Measurements from ENCODE around the gene TUBB4A. TPM values are rescaled to one million over a fixed set of nuclear protein-coding genes. Genes with fewer than 3 reads are reported as not detected.
A peak's percentile ranks its signal among the peaks of the same experiment; 100 is the strongest.

Gene TUBB4A
- total and polyA plus RNA-seq, 9 of the 15 experiments (the other 6 are each of a cell fraction or from before 2014, with no cell fraction given), result 0.14 to 7.0 (median 0.75) TPM

DNA sequence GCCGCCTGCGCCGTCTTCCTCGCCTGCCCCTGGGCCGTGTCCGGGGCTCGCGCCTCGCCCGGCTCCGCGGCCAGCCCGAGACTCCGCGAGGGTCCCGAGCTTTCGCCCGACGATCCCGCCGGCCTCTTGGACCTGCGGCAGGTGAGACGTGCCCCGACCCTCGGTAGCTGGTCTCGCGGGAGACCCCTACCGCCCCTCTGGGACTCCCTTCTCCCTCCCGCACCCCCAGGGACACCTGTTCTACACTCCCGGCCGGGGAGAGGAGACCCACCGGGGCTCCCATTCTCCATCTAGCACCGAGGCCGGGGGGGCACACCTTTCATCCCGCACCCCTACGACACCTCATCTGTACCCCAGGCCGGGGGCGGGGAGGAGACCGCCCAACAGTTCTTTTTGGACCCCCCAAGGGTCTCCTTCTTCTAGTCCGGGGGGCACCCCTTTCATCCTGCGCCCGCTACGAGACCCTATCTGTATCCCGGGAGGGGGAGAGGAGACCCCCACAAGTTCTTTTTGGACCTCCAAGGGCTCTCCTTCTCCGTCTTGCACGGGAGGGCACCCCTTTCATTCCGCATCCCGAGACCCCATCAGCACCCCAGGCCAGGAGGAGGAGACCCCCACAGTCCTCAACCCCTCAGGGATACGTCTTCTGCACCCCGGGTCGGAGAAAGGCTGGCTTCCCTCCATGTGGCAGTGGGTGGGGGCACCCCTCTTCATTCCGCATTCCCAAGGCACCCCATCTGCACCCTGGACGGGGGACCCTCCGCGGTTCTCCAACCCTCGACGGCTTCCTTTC lies 29.2 kb upstream of the TUBB4A start (continued):
- TF ChIP-seq, protein P1, sequence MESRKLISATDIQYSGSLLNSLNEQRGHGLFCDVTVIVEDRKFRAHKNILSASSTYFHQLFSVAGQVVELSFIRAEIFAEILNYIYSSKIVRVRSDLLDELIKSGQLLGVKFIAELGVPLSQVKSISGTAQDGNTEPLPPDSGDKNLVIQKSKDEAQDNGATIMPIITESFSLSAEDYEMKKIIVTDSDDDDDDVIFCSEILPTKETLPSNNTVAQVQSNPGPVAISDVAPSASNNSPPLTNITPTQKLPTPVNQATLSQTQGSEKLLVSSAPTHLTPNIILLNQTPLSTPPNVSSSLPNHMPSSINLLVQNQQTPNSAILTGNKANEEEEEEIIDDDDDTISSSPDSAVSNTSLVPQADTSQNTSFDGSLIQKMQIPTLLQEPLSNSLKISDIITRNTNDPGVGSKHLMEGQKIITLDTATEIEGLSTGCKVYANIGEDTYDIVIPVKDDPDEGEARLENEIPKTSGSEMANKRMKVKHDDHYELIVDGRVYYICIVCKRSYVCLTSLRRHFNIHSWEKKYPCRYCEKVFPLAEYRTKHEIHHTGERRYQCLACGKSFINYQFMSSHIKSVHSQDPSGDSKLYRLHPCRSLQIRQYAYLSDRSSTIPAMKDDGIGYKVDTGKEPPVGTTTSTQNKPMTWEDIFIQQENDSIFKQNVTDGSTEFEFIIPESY (CRISPR knock-in tag; IDR thresholded peaks at IDR 0.05), result no peak
- TF ChIP-seq GABPB1 (CRISPR knock-in tag; IDR thresholded peaks at IDR 0.05) (no peak), PRPF4 (IDR thresholded peaks at IDR 0.05; ENCODE audit: insufficient read depth, low read depth, low read length, poor library complexity, severe bottlenecking) (peak; percentile 12), SMARCC2 (IDR thresholded peaks at IDR 0.05; ENCODE audit: low read depth) (no peak), ATF1 (CRISPR knock-in tag; IDR thresholded peaks at IDR 0.05) (no peak), ATF1 (tag; IDR thresholded peaks at IDR 0.05) (peak; percentile 56; the same call in 1 of the 2 replicates), NR2C2 (CRISPR knock-in tag; IDR thresholded peaks at IDR 0.05) (0 out of 2 replicates have a peak, but pooled peaks have one; percentile 65), NR2C2 (tag; IDR thresholded peaks at IDR 0.05) (no peak), HDAC6 (IDR thresholded peaks at IDR 0.05; ENCODE audit: low read depth, low read length) (no peak), GTF2E2 (tag; IDR thresholded peaks at IDR 0.05) (0 out of 2 replicates have a peak, but pooled peaks have one; percentile 12), EHMT2 (IDR thresholded peaks at IDR 0.05) (no peak), POLR2G (IDR thresholded peaks at IDR 0.05; ENCODE audit: low read depth, low read length) (peak; percentile 89)
- TF ChIP-seq, protein P2, sequence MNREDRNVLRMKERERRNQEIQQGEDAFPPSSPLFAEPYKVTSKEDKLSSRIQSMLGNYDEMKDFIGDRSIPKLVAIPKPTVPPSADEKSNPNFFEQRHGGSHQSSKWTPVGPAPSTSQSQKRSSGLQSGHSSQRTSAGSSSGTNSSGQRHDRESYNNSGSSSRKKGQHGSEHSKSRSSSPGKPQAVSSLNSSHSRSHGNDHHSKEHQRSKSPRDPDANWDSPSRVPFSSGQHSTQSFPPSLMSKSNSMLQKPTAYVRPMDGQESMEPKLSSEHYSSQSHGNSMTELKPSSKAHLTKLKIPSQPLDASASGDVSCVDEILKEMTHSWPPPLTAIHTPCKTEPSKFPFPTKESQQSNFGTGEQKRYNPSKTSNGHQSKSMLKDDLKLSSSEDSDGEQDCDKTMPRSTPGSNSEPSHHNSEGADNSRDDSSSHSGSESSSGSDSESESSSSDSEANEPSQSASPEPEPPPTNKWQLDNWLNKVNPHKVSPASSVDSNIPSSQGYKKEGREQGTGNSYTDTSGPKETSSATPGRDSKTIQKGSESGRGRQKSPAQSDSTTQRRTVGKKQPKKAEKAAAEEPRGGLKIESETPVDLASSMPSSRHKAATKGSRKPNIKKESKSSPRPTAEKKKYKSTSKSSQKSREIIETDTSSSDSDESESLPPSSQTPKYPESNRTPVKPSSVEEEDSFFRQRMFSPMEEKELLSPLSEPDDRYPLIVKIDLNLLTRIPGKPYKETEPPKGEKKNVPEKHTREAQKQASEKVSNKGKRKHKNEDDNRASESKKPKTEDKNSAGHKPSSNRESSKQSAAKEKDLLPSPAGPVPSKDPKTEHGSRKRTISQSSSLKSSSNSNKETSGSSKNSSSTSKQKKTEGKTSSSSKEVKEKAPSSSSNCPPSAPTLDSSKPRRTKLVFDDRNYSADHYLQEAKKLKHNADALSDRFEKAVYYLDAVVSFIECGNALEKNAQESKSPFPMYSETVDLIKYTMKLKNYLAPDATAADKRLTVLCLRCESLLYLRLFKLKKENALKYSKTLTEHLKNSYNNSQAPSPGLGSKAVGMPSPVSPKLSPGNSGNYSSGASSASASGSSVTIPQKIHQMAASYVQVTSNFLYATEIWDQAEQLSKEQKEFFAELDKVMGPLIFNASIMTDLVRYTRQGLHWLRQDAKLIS (CRISPR knock-in tag; IDR thresholded peaks at IDR 0.05), result peak; percentile 98
- TF ChIP-seq, protein P3, sequence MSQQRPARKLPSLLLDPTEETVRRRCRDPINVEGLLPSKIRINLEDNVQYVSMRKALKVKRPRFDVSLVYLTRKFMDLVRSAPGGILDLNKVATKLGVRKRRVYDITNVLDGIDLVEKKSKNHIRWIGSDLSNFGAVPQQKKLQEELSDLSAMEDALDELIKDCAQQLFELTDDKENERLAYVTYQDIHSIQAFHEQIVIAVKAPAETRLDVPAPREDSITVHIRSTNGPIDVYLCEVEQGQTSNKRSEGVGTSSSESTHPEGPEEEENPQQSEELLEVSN (IDR thresholded peaks at IDR 0.05; ENCODE audit: borderline replicate concordance in 1 of 2, extremely low read depth in 1 of 2, insufficient read depth in 1 of 2, insufficient read length in 1 of 2, low read depth in 1 of 2, low read length in 1 of 2, poor library complexity in 1 of 2, severe bottlenecking in 1 of 2), result peak in 1 of 2 experiments; percentile 7
- TF ChIP-seq, protein P4, sequence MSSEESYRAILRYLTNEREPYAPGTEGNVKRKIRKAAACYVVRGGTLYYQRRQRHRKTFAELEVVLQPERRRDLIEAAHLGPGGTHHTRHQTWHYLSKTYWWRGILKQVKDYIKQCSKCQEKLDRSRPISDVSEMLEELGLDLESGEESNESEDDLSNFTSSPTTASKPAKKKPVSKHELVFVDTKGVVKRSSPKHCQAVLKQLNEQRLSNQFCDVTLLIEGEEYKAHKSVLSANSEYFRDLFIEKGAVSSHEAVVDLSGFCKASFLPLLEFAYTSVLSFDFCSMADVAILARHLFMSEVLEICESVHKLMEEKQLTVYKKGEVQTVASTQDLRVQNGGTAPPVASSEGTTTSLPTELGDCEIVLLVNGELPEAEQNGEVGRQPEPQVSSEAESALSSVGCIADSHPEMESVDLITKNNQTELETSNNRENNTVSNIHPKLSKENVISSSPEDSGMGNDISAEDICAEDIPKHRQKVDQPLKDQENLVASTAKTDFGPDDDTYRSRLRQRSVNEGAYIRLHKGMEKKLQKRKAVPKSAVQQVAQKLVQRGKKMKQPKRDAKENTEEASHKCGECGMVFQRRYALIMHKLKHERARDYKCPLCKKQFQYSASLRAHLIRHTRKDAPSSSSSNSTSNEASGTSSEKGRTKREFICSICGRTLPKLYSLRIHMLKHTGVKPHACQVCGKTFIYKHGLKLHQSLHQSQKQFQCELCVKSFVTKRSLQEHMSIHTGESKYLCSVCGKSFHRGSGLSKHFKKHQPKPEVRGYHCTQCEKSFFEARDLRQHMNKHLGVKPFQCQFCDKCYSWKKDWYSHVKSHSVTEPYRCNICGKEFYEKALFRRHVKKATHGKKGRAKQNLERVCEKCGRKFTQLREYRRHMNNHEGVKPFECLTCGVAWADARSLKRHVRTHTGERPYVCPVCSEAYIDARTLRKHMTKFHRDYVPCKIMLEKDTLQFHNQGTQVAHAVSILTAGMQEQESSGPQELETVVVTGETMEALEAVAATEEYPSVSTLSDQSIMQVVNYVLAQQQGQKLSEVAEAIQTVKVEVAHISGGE (CRISPR knock-in tag; IDR thresholded peaks at IDR 0.05), result no peak
